Measurements from ENCODE around the gene ATP5PB.

ATP5PB gene

DNA sequence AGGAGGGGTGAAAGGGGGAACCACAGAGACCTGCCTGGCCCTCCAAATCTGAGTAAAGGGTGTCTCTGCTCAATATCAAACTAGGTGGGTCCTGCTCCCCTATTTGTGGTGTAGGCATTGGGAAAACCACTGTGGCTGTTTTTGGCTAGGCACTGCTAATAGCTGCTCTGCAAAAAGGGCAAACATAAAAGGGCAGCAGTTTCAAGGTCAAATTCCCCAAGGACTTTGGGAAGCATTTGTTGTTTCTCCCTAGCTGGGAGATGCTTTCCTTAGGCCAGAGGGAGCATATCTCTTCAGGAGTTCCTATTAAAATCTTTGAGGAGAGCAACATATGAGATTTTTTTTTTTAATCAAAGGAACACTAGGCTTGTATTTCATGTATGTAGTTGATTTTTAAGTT is 26.9 kb downstream of the ATP5PB start:
- no peak overlapping the region for H3K27ac ChIP-seq

DNA sequence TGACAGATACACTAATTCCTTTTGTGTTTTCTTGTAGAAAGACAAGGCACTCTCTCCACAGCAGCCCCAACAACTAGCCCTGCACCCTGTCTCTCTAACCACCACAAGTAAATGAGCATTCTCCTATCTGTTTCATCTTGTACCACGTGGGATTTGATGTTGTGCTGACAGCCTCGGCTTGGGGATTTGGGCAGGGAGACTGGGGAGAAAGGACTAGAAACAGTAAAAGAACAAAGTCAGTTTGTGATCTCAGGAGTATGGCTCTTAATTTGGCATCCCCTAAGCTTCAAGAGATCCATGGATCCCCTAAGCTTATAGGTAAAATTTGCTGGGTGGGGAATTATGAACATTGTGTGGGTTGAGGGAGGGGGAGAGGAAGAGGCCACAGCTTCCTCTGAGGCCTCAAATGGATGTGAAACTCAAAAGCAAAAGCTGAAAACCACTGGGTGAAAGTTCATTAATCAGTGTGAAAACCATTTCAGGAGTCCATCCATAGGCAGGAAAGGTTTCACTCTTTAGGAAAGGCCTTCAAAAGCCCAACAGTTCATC is 27.6 kb downstream of the ATP5PB start:
- no peak overlapping the region for H3K27ac ChIP-seq
- TF ChIP-seq, protein P1, sequence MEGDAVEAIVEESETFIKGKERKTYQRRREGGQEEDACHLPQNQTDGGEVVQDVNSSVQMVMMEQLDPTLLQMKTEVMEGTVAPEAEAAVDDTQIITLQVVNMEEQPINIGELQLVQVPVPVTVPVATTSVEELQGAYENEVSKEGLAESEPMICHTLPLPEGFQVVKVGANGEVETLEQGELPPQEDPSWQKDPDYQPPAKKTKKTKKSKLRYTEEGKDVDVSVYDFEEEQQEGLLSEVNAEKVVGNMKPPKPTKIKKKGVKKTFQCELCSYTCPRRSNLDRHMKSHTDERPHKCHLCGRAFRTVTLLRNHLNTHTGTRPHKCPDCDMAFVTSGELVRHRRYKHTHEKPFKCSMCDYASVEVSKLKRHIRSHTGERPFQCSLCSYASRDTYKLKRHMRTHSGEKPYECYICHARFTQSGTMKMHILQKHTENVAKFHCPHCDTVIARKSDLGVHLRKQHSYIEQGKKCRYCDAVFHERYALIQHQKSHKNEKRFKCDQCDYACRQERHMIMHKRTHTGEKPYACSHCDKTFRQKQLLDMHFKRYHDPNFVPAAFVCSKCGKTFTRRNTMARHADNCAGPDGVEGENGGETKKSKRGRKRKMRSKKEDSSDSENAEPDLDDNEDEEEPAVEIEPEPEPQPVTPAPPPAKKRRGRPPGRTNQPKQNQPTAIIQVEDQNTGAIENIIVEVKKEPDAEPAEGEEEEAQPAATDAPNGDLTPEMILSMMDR (conservative IDR thresholded peaks at IDR 0.05) = no peak

More for the DNA sequence above, 26.9 kb downstream of the ATP5PB start:
- TF ChIP-seq, protein P1 (conservative IDR thresholded peaks at IDR 0.05) = no peak

DNA sequence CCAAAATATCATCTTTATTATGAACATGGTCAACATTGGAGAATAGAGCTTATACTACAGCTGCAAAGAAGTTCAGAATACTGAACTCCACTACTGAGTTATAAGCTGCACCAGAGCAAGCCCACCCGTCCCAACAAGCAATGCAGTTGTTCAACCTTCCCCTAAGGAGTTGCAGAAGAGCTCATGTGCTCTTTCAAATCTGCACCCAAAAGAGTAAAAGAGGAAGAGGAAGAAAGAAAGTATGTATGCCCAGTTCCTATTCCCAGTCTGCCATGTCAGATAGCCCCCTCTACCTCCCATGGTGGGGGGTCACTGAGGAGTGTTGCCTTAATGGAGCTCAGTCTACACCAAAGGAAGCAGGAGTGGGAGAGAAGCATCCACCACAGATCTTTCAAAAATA is 31.4 kb downstream of the ATP5PB start:
- TF ChIP-seq, protein P1 (conservative IDR thresholded peaks at IDR 0.05) = no peak
- H3K27ac ChIP-seq = no peak overlapping the region

DNA sequence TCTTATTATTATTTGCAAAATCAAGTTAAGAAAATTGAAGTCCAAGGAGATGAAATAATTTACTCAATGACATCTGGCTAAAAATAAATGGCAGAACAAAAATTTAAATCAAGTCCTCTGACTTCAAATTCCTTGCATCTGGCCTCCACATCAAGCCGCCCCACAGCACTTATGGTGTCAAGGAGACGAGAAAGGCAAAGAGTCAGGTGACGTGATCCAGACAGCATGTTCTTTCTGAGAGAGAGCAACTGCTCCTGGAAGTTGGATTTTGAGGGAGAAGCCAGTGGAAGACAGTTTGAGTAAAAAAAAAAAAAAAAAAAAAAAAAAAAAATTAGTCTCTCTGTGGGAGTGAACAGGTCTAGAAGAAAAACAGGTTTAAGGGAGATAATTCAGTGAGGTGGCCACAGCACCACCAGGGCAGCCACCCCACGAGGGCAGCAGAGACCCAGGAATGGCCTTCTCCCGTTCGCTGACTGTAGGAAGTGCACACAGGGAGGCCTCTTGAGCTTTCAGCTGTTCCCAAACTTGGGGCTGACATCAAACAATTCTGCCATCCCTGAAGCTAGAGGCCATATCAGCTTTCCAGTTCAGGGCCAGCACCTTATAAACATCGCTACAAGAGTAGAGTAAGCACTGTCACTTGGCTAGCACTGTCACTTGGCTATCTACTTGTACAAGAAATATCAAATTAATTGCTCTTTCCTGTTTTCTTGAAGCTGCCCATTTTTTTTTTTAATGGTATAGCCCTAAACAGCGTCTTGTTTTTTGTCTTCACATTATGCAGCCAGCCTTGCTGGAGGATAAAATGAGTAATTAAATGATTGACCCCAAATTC is 32.3 kb downstream of the ATP5PB start:
- no peak overlapping the region for H3K27ac ChIP-seq
- TF ChIP-seq, protein P1 (conservative IDR thresholded peaks at IDR 0.05) = peak; percentile 84

DNA sequence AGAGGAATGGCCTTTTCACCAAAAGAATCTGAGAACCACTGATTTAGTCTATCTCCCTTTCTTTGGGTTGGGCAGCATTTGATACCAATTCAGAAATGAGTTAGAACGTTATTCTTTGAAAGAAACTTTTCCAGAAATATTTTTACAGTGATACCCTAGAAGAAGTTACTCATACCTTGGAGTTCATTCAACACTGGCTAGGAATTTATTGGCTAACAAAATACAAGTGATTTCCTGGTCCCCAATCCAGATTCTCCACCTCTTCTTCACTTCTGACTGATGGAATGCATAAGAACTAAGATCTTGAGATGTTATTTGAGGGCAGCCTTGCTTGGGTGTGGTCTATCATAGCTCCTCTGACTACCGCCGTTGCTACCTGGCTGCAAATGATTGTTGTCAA is 33.9 kb downstream of the ATP5PB start:
- TF ChIP-seq, protein P1 (conservative IDR thresholded peaks at IDR 0.05) = no peak
- no peak overlapping the region for H3K27ac ChIP-seq

DNA sequence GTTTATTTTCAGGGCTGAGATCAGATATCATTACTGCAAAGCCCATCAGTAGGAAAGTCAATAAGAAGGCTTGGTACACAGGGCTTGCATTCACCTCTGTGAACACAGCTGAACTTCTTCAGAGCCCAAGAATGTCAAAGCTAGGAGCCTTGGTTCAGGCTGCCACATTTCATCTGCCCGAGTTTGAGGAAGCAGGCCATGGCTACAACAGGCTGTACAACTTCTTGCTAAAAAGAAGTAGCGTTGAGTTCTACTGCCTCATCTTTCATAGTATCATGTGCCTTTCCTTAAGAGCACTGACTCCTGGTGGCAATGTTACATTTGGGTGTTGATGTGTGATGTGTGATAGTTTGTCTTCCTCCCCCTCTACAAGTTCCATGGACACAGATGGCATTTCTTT is 34.6 kb downstream of the ATP5PB start:
- TF ChIP-seq, protein P1 (conservative IDR thresholded peaks at IDR 0.05) = no peak
- H3K27ac ChIP-seq = no peak overlapping the region

DNA sequence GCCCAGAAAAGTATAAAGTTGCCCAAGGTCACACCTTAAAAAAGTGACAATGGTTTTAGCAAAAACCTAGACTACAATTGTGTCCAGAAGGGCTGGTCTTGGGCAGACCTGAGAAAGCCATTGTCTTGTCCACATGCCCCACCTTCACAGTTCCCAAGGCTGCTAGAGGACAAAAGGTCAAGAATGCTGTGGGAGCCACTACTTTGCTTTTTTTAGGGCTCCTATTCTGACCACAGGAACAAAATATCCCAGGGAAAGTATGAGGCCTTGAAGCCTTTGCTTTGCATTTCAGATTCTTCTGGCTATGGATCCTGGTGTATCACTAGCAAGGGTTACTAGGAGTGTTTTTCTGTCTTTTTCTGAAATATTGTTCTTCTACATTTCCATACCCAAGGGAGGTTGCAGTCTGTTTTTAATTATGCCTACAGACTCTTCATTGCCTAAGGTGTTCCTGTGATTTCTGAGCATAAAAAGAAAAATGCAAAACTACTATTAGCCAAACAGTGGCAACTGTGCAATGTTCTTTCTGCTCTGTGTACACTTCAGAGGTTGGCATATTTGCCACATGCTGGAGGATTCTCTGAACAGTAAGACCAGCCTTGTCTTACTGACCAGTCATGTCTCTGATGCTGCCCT is 35.2 kb downstream of the ATP5PB start:
- TF ChIP-seq, protein P1 (conservative IDR thresholded peaks at IDR 0.05) = no peak
- H3K27ac ChIP-seq = no peak overlapping the region
